HG03196 (cell line): Measurements from ENCODE around the gene CENPO.

Source experiments
- ATAC-seq: cut with Tn5 transposase; IDR thresholded peaks from one replicate; pipeline ENCODE4 v1.9.1; 2021; ENCODE audit not compliant: unreplicated experiment

CENPO gene

DNA sequence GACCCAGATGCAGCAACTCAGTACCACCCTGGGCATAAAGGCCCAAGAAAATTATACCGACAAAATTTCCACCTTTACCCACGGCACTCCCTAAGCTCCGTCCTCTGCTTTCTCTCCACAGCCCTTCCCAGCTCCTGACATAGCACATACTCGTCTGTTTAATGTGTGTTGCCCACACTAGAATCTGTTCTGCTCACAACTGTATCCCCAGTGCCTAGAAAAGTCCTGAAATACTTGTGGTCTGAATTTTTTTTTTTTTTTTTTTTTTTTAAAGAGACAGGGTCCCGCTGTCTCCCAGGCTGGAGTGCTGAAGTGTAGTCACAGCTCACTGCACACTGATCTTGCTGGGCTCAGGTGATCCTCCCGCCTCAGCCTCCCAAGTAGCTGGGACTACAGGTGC is 64.5 kb downstream of the CENPO start:
- ATAC-seq: no peak

DNA sequence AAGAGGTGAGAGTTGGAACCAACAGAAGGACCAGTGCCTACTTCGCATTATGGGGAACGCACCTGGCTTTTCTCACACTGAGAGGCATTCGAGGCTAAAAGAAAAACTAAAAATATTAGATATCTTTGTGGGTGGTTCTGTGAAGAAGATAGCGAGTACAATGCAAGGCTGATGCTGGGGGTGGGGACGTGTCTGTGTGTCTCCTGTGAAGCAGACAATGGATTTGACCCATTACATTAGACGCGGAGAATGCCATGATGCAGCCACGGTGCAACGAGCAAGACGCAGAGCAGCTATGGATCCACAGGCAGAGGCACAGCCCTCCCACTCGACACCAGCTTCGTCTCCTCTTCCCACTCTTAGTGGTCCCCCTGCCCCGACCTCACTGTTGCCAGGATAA is 65.8 kb downstream of the CENPO start:
- no peak for ATAC-seq

DNA sequence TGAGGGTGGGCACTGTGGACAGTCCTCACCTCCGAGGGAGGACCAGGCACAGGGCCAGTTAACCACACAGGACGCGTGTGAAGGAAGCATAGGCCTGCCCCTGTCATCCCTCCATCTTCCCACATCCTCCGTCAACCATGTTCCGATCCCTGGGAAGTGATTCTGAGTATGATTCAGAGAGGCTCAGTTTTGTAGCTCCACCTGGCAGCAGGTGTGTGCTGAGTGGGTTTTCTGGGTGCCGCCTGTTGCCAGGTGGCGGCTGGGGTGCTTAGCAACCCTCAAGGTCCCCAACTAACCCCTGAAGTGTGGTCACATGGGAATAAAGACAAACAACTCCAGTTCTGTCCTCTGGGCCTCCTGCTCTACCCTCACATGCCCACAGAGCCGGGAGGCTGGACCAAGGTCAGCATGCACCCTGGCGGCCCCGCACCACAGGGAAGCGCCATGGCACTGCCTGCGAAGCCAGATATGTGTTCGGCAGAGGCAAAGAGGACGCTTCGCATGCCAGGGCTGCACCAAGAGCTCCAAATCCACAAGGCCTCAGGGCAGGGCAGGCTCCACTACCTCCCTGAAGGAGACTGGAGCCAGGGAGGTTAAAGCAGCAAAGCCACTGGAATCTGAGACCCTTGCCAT is 66.9 kb downstream of the CENPO start:
- ATAC-seq: no peak

DNA sequence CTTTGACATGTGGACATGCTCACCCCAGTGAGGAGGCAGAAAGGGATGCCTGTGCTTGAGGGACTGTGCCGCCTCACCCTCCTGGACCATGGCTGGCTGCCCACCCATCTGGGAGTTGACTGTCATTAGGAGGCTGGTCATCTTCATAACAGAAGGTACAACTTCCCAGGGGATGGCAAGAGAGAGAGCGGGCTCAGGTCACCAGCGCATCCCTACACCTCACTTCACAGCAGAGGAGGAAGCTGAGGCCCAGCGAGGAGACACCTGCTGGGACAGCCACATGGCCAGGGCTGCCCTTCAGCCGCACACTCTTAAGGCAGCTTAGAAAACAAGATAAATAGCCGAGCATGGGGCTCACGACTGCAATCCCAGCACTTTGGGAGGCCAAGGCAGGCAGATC is 67.4 kb downstream of the CENPO start:
- ATAC-seq: no peak

DNA sequence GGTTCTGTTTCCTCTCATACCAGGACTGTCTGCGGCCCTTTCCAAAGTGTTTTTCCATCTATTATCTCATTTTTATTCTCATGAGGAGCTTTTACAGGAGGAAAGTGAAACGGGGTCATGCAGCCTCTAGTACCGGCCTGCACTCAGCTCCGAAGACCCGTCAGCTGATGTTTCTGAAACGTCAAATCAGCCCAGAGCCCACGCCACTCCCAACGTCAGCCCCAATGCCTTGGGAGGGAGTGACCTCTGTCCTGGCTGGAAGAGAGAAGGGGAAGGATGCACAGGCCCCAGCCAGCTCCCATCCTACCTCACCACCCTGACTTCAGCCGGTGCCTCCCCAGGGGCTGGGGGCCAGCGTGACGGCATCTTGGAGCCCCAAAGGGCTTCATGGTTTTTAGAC is 68.3 kb downstream of the CENPO start:
- no peak for ATAC-seq

DNA sequence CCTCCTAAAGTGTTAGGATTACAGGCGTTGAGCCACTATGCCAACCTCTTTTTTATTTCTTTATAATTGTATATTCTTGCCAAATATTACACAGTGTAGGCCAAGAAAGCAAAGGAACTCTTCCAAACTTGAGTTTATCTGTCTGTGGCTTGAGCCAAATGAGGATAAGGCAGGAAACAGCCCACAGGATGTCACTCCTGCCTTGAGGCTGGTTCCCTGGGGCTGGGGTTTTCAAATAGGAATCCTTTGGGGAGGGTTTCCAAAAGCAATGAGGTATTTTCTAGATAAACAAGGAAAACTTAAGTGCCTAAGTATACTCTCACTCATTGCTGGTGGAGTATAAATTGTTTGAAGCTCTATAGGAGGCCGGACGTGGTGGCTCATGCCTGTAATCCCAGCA is 70.4 kb downstream of the CENPO start:
- no peak for ATAC-seq

DNA sequence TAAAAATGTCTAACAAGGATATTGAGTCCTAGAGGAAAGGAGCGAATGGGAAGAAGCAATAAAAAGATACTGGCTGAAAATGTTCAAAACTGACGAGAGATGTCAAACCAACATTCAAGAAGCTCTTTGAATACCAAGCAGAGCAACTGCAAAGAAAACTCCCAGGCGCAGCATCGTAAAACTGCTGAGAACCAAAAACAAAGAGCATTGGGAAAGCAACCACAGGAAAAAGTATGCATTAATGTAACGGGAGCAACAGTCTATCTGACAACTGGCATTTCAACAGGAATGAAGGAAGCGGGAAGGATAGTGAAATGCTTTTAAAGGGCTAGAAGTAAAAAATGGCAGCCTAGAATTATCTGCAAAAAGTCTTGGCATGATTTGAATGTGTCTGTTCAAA is 73.7 kb downstream of the CENPO start:
- no peak for ATAC-seq

DNA sequence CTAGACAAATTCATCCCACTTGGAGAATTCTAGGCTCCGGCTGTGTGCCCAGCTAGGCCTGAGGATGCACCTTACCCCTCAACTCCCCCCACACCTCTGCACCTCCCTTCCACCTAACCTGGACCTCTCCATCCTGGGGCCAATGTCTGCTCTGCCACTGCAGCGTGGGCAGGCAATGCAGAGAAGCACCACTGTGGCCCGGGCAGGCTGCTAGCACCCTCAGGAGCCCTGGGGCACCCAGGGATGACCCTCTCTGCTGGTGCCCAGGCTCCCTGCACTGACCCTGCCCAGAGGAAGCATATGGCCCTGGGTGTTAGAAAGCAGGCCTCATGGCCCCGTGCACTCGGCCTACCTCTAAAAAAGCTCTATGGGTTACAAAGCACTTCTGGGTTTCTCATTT is 77.2 kb downstream of the CENPO start:
- ATAC-seq: no peak

DNA sequence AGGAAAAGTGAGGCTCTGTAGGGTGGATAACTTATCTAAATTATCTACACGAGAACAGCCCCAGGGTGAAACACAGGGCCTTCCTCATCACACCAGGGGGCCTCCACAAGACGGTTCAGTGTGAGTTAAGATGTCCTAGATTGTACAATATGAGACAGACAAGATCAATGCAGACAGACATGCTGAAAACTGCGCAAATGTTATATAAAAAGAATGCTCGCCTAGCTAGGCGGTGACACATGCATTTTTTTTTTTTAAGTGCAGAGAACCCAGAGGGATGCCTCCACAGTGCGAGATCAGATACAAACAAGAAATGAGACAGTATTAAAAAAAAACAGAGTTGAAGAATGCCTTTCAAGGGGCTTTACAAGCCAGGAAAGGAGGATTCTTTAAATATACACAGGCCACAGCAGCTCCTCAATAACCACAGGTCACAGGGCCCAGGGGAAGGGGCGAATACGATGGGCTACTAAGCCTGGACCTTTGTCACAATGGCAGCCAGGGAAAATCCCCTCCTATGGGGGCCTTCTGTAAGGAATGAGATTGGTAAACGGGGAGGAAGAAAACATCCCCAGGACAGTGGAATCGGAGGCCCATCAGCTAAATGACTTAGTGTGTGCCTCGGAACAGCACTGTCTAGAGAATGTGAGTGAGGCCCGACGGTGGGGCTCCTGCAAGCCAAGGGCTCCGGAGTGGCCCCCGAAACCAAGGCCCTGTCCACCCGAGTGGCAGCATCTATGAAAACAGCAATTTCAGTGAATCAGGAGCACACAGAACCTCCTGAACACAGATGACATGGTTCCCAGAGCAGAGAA is 77.9 kb downstream of the CENPO start:
- ATAC-seq: no peak

DNA sequence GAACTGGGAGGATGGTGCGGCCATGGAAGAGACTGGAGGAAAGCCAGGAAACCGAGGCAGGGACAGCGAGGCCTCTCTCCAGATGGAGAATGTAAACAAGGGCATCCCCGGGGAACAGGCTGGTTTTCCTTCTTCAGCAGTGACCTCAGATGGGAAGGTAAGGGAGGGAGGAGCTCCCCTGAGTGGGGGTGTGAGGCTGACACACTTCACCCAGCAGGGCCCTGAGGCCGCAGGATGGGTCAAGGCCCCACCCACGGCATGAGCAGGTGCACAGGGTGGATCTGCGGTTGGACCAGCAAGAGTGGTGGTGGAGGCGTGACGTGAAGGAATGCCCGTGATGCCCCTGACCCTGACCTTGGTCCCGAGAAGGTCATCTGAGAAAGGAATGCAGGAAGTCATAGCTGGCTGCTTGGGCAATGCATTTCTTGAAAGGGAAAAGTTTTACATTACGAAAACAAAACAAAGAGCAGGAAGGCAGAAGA is 78.7 kb downstream of the CENPO start:
- ATAC-seq: no peak
